H7 (cell line): ENCODE results near the gene SLU7. TPM values are rescaled to one million over a fixed set of nuclear protein-coding genes. Genes with fewer than 3 reads are reported as not detected.

Experiments used
- DNase-seq: peaks from one replicate; pipeline ENCODE4 v3.0.0; 2012
- H3K27me3 ChIP-seq: 2 replicates; pipeline ENCODE4 v1.6.0; 2011; ENCODE audit warnings: mild to moderate bottlenecking, low read length; ENCODE audit not compliant: control insufficient read depth, insufficient read depth
- H3K36me3 ChIP-seq: replicated peaks from 2 replicates; pipeline ENCODE4 v1.5.1; 2011; ENCODE audit warnings: low read length; ENCODE audit not compliant: control insufficient read depth, insufficient read depth
- H3K4me3 ChIP-seq: 2 replicates; pipeline ENCODE4 v1.5.1; 2011; ENCODE audit warnings: low read depth, mild to moderate bottlenecking, control low read depth, low read length, moderate library complexity; ENCODE audit not compliant: insufficient read depth
- total RNA-seq: library from RNA; depleted of rRNA; stranded (reverse); fragments of >200 nt; shearing (Covaris generic); gene quantifications from 2 replicates; pipeline ENCODE4 v1.2.3, GENCODE V29; 2014

SLU7 gene
- total RNA-seq, 1 experiment from 2014 or later = 19.8 TPM

DNA sequence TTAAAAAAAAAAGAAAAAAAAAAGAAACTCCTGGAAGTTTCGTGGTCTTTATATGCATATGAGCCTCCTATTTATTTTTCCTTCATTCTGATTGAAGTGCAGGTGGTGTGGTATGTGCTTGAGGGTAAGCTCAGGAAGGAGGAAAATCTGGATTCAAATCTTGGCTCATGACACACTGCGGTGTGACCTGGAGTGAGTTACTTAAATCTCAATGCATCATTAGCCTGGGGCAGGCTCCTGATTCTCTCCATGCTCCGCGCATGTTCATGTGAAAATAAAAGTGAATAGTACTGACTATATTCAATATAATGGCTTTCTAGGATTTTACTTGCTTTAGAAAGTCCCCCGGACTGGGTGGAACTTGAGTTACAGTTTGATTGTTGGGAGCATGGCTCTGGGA lies 38.4 kb upstream of the SLU7 start:
- H3K4me3 ChIP-seq = no peak overlapping the region
- no peaks in the 10 kb centered on the region for H3K36me3 ChIP-seq
- DNase-seq = no peak
- no peaks in the 10 kb centered on the region for H3K27me3 ChIP-seq

DNA sequence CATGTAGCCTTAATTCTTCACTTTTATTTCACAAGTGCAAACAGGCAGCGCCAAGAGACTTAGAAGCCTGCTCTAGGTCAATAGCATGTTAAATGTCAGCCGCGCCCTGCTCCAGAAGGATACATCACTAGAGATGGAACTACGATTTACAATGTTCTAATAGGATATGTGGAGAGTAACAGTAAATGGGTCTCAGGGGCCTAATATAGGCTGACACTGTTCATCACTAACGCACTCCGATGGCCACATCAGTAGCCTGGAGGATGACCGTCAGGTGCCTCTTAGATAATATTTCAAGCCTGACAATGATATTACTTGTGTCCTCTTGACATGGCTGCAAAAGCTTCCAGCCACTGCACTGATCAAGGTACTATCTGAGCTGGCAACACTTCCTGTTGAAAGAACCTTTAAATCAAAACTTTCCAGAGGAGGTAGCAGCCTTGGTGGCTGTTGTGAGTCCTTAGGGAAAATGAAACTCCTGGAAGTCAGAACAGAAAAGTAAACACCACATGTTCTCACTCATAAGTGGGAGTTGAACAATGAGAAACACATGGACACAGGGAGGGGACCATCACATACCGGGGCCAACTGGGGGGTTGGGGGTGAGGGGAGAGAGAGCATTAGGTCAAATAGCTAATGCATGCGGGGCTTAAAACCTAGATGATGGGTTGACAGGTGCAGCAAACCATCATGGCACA lies 37.7 kb upstream of the SLU7 start:
- Histone ChIP-seq H3K27me3 (no peaks in the 10 kb centered on the region), H3K36me3 (no peaks in the 10 kb centered on the region), H3K4me3 (no peak overlapping the region)
- no peak for DNase-seq

DNA sequence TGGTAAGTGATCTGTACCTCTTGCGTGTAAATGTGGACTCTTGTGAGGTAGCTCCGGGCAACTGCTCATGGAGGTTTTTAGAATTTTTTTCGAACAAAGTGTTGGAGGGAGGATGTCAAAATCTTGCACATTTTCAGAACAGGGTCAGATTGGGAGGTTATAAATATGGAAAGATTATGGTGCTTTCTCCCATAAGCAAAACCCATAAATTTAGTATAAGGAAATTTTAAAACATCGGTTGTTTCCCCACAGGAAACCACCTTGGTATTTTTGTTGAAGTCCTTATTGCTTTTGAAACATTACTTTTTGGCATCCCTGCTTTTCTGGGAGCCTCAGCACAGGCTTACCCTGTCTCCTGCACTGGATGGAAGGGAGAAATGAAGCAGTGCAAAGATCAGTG lies 36.7 kb upstream of the SLU7 start:
- no peak for DNase-seq
- Histone ChIP-seq H3K4me3 (no peak overlapping the region), H3K36me3 (no peaks in the 10 kb centered on the region), H3K27me3 (no peaks in the 10 kb centered on the region)

DNA sequence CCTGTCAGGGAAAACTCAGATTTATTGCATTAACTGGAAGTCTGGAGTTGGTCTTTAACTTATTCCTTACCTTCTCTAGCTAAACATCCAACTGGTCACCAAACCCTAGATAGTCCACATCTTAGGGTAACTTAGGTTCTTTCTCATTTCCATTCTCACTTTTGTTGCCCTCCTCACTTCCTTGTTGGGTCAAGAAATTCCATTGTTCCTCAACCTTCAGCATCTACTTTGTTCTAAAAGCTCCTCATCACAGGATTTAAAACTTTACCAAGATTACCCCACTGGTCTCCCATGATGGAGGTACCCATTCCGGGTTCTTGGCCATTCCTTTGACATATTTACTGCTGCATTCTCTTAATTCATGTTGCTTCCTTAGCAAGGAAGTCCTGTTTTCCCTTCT lies 34.9 kb upstream of the SLU7 start:
- Histone ChIP-seq H3K36me3 (no peaks in the 10 kb centered on the region), H3K4me3 (no peak overlapping the region), H3K27me3 (no peaks in the 10 kb centered on the region)
- DNase-seq = no peak

DNA sequence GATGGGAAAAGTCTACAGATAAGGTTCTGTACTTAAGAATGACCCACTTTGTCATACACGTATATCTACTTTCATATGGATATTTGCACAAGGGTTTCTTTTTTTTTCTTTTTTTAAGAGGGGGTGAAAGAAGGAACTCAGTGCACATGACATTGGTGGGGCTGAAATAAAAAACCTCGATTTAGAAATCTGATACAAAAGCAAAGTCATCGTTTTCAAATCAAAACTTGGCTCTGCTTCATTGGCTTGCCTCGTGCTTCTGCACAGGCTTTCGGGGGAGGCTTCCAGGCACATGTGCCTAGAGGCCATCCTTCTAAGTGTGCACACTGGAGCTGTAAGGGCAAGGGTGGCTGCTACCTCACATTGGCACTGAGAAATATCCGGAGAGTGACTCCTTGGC lies 33.9 kb upstream of the SLU7 start:
- DNase-seq = no peak
- Histone ChIP-seq H3K27me3 (no peaks in the 10 kb centered on the region), H3K4me3 (no peak overlapping the region), H3K36me3 (no peaks in the 10 kb centered on the region)

DNA sequence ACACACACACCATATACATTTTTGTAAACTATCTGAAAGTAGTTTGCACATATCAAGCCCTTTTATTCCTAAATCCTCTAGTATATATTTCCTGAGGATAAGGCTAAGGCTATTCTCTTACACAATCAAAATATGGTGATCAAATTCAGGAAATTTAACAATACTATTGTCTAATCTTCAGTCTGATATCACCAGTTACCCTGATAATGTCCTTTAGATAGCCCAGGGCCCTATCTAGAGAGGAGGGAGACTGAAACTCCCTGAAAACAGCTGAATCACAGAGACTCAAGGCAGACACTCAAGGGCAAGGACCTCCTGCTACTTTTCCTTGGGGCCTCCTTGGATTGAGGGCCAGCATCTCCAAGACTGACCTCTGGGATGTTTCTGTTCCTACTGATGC lies 33.2 kb upstream of the SLU7 start:
- DNase-seq = no peak
- no peak overlapping the region for H3K4me3 ChIP-seq
- no peaks in the 10 kb centered on the region for H3K36me3 ChIP-seq
- no peaks in the 10 kb centered on the region for H3K27me3 ChIP-seq

DNA sequence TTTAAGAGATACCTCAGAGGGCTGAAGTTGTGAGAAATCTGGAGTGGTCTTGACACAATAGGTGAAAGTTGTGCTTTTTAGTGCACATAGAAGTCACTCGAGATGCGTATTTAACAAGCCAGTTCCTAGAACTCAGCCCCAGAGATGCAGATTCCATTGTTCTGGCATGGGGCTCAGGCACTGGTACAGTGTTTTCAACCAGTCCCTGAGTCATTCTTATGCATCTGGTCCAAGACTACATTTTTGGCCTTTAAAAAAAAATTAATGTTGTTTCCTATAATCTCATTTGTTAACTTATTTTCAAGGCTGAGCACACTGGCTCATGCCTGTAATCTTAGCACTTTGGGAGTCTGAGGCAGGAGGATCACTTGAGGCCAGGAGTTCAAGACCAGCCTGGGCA lies 32.4 kb upstream of the SLU7 start:
- no peaks in the 10 kb centered on the region for H3K27me3 ChIP-seq
- H3K36me3 ChIP-seq = no peaks in the 10 kb centered on the region
- no peak for DNase-seq
- H3K4me3 ChIP-seq = no peak overlapping the region

DNA sequence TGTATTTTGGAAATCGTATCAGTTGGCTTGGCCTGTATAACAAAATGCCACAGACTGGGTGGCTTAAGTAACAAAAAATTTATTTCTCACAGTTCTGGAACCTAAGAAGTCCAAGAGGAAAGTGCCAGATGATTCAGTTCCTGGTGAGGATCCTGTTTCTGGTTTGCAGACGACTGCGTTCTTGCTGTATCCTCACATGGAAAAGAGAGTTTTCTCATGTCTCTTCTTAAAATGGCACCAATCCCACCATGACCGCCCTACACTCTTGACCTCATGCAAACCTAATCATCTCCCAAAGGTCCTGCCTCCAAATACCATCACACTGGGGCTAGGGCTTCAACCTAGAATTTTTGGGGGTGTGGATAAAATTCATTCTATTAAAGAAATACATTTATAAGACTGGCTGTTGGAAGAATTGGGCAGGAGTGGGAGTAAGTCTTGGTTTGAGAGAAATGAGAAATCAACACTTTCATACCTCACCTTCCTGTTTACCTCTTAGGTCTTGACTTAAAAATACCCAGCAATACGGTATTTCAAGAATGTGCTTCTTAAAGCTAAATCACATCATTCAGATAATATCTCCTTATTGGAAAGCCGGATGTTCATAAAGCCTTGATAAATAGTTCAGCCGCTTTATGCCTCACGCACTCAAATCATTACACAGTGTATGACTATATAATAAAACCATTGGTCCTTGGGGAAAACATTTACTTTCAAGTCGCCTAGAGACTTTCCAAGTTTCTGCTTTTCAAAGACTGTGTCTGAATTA lies 31.5 kb upstream of the SLU7 start:
- no peaks in the 10 kb centered on the region for H3K27me3 ChIP-seq
- no peak for DNase-seq
- H3K4me3 ChIP-seq = no peak overlapping the region
- H3K36me3 ChIP-seq = no peaks in the 10 kb centered on the region

DNA sequence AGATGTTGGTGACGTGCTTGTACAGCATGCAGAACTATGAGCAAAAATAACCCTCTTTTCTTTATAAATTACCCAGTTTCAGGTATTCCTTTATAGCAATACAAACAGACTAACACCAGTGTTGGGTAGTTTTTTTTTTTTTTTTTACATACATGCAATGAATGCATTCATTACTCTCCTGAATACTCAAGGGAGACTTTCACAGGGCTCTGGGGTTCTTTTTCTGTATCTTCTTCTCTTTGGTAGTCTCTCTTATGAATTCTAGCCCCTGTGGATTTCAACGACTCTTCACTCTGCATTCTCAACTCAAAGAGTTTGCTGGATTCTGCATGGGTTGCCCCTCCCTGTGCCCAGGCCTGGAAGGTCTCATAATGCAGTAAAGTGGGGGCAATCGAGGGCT lies 30.6 kb upstream of the SLU7 start:
- Histone ChIP-seq H3K36me3 (no peaks in the 10 kb centered on the region), H3K27me3 (no peaks in the 10 kb centered on the region), H3K4me3 (no peak overlapping the region)
- no peak for DNase-seq

DNA sequence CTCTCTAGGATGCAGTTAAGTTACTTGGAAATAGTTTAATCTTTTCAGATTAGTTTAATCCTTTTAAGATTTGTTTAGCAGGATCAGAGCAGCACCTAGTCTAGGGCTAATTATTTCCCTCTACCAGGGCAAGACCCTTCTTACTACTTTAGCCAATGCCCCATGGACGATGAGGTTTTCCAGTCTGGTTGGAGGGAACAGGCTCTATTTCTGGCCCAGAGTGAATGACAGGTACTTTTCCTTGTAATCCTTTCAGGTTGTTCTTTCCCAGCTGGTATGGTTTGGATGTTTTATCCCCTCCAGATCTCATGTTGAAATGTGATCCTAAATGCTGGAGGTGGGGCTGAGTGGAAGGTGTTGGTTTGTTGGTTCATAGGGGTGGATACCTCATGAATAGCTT lies 30.0 kb upstream of the SLU7 start:
- Histone ChIP-seq H3K4me3 (no peak overlapping the region), H3K27me3 (no peaks in the 10 kb centered on the region), H3K36me3 (no peaks in the 10 kb centered on the region)
- DNase-seq = no peak

DNA sequence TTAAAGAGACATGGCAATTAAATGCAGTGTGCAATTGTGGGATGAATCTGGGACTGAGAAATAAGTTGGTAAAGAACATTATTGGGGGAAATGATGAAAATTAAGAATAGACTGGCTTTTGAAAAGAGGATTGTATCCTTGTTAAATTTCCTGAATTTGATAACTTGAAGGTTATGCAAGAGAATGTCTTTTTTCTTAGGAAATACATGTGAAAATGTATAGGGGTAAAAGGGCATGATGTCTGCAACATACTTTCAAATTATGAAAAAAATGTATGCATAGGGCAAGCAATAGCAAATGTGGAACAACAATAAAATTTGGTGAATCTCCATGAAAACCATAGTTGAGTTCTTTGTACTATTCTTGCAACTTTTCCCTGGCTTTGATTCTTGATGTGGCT lies 26.9 kb upstream of the SLU7 start:
- no peaks in the 10 kb centered on the region for H3K27me3 ChIP-seq
- no peak for DNase-seq
- H3K4me3 ChIP-seq = no peak overlapping the region
- H3K36me3 ChIP-seq = no peaks in the 10 kb centered on the region

DNA sequence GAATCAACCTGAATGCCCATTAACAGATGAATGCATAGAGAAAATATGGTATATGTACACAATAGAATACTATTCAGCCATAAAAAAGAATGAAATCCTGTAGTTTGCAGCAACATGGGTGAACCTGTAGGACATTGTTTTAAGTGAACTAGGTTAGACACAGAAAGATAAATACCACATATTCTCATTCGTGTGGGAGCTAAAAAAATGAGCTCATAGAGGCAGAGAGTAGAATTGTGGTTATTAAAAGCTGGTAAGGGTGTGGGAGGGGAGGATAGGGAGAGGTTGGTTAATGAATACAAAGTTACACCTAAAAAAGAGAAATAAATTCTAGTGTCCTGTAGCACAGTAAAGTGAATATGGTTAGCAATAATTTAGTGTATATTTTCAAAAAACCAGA lies 26.3 kb upstream of the SLU7 start:
- Histone ChIP-seq H3K27me3 (no peaks in the 10 kb centered on the region), H3K36me3 (no peaks in the 10 kb centered on the region), H3K4me3 (no peak overlapping the region)
- no peak for DNase-seq

DNA sequence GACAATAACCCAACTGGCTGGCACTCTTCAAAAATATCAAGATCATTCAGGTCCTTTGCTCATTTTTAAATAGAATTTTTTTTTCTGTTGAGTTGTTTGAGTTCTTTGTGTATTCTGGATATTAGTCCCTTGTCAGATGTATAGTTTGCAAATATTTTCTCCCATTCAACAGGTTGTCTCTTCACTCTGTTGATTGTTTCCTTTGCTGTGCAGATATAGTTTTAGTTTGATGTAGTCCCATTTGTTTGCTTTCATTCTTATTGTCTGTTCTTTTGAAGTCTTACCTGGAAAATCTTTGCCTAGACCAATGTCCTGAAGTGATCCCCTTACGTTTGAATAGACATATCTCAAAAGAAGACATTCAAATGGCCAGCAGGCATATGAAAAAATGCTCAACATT lies 25.5 kb upstream of the SLU7 start:
- no peak for DNase-seq
- no peaks in the 10 kb centered on the region for H3K27me3 ChIP-seq
- H3K4me3 ChIP-seq = no peak overlapping the region
- H3K36me3 ChIP-seq = no peaks in the 10 kb centered on the region

DNA sequence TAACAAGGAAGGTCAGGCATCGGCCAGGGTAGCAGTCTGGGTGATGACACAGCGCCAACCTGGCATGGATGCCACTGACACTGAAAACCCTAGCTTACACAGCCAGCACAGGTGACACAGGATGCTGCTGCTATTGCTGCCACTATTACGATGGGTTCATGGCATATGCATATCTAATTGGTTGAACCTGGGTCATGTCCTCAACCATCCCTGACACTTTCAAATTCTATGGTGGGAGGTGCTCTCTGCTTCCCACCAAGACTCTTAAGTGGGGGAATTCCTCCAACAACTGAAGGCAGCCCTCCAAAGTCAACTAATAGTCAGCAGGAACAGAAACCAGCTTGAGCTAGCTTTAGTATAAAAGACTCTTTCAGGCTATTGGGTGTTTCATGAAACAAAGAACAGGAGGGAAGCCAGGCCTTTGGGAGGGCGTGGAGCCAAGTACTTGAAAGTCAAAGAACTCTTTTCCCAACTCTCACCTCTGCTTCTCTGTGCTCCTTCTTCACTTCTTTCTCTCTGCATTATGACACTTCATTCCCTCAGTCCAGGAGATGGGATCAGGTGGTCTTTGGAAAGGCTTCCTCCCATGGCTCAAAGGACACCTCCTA lies 24.0 kb upstream of the SLU7 start:
- Histone ChIP-seq H3K36me3 (no peaks in the 10 kb centered on the region), H3K27me3 (no peaks in the 10 kb centered on the region), H3K4me3 (no peak overlapping the region)
- no peak for DNase-seq

DNA sequence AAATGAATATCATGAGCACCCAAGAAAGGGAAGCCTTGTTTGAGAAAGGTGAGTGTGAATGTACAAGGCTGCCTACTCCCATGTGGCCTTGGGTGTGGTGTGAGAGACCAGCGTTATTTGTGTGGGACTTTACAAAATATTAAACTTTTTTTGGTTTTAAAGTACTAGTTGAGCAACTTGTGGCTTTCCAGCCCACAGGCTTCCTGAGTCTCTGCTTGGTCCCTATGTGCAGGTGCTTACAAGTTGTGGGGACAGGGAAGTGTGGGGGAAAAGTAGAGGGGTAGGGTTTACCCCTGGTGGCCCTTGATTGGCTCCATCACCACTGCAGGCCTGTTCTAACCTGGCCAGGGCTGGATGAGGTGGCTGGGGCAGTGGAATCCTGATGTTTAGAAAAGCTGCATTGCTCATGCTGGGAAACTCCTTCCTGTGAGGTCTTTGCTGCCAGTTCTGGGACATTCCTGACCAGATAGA lies 22.5 kb upstream of the SLU7 start:
- Histone ChIP-seq H3K4me3 (no peak overlapping the region), H3K36me3 (no peaks in the 10 kb centered on the region)

More for the DNA sequence above, 22.5 kb upstream of the SLU7 start:
- H3K27me3 ChIP-seq = no peaks in the 10 kb centered on the region
- no peak for DNase-seq
